Measurements from ENCODE around the gene CHPF2. TPM values are rescaled to one million over a fixed set of nuclear protein-coding genes. Genes with fewer than 3 reads are reported as not detected.
A peak's percentile ranks its signal among the peaks of the same experiment; 100 is the strongest.

Gene CHPF2
- total and polyA plus RNA-seq, 11 donors: 11.4 to 31.9 (median 18.3) TPM

DNA sequence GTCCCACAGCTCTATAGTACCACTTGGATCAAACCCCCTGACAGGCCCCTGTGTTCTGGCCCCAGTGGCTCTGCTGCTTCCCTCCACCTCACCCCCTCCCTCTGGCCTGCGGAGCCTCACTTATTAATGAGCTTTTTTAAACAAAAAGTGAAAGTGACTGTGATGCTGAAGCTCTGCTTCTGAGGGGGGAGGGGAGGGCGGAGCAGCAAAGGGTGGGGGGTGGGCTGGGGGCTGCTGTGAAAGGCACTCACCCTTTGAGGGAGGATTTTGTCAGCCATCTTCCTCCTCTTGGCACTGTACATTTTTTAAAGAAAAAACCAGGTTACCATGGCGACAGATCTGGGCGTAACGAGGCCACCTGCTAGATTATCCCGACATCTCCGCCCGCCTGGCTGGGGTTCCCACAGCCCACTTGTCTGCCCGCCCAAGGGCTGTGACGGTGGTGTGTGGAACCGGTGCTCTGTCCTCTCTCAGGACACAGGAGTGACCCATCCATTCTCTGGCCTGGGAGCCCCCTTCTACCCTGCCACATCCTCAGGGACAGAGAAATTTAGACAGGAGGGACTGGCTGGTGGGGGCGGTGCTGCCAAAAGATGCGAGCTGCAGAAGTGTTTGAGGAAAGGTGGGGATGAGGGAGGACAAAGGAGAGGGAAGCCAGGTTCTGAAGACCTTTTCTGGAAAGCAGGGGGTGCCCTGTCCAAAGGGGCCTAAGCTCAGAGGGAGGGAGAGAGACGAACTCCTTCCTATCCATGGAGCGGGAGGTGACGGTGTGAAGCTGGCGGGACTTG, 11.3 kb downstream of the CHPF2 start:
- Histone ChIP-seq H3K4me1 (peaks cover 4 to 68% (median 43%) of the 10 kb centered on the region in 12 donors), H3K36me3 (peaks cover 0 to 39% (median 33%) of the 10 kb centered on the region in 9 donors), H3K27ac (no peak overlapping the region), H3K27me3 (peaks cover 0 to 39% (median 7%) of the 10 kb centered on the region in 9 donors), H3K4me3 (peak overlapping the region in 6 of 12 donors; percentile 1 to 40 (median 16)), H3K9me3 (no peaks in the 10 kb centered on the region)
- WGBS, 4 donors: 47 to 61% (median 54%) methylated on average over 16 to 17 of the region's 17 CpGs
- DNase-seq (peak in 1 of 5 donors; percentile 39), ATAC-seq (no peak)
- TF ChIP-seq CTCF (IDR thresholded peaks at IDR 0.05) (no peak), POLR2A (IDR thresholded peaks at IDR 0.05) (no peak)
- intact Hi-C loops (cut with DNase I): loop anchor here in 8 of 10 donors (1.0 to 10.0 kb wide), 5 partner anchors 59 to 121 kb away; no protein-coding TSS in a partner anchor

- Histone ChIP-seq H3K27ac (no peak overlapping the region), H3K4me3 (peak overlapping the region in 1 of 12 donors; percentile 80)
- no peak for ATAC-seq
These were observed 12.0 kb downstream of the CHPF2 start for GRCh38 chr7:151244196-151244840.

DNA sequence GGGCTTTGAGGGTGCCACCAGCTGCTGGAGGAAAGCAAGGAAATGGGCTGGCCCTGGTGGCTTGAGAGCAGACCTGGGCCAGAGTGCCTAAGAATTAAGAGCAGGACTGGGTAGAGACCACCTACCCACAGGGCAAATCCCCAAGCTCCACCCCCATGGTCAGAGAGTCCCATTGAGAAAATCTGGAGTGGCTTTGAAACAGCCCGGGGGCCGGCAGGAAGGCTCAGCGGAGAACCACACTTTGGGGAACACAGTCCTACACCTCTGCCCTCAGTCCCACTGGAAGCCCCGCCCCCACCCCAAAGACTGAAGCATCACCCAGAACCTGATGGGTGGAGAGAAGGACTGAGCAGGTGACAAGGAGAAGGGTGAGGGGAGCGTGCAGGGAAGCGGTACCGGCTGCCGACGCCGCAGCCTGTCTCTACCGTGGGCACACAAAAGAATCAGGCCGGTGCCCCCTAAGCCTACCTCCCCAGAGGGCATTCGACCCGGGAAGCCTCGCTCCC, 12.6 kb downstream of the CHPF2 start:
- intact Hi-C loops (cut with DNase I): loop anchor here (1.0 to 10.0 kb wide), 6 partner anchors 57 to 123 kb away; no protein-coding TSS in a partner anchor
- H3K9me3 ChIP-seq: no peaks in the 10 kb centered on the region
- DNase-seq (no peak), ATAC-seq (no peak)
- H3K36me3 ChIP-seq: peaks cover 0 to 26% (median 21%) of the 10 kb centered on the region in 9 donors
- TF ChIP-seq POLR2A (IDR thresholded peaks at IDR 0.05) (no peak), CTCF (IDR thresholded peaks at IDR 0.05) (no peak)
- WGBS, 4 donors: 10 to 17% (median 14%) methylated on average over 12 to 15 of the region's 15 CpGs
- peak overlapping the region in 8 of 12 donors; percentile 39 to 100 (median 98) for H3K27ac ChIP-seq
- H3K4me3 ChIP-seq: peak overlapping the region in 10 of 12 donors; percentile 27 to 80 (median 44)
- peaks cover 4 to 78% (median 50%) of the 10 kb centered on the region in 12 donors for H3K4me1 ChIP-seq
- peaks cover 0 to 39% (median 7%) of the 10 kb centered on the region in 9 donors for H3K27me3 ChIP-seq

More at GRCh38 chr7:151244196-151244840, 12.0 kb downstream of the CHPF2 start:
- WGBS, 4 donors: 25 to 35% (median 32%) methylated on average over 10 of the region's 10 CpGs
- intact Hi-C loops (cut with DNase I): loop anchor here in 8 of 10 donors (1.0 to 10.0 kb wide), 5 partner anchors 58 to 122 kb away; no protein-coding TSS in a partner anchor
- H3K36me3 ChIP-seq: peaks cover 0 to 32% (median 26%) of the 10 kb centered on the region in 9 donors
- H3K4me1 ChIP-seq: peaks cover 4 to 75% (median 45%) of the 10 kb centered on the region in 12 donors
- TF ChIP-seq CTCF (IDR thresholded peaks at IDR 0.05): peak; percentile 75 to 90 (median 83)
- no peak for TF ChIP-seq POLR2A (IDR thresholded peaks at IDR 0.05)
- DNase-seq: peak in 1 of 5 donors; percentile 35
- peaks cover 0 to 39% (median 7%) of the 10 kb centered on the region in 9 donors for H3K27me3 ChIP-seq
- no peaks in the 10 kb centered on the region for H3K9me3 ChIP-seq
